ENCODE data around the gene DSG2. TPM values are rescaled to one million over a fixed set of nuclear protein-coding genes. Genes with fewer than 3 reads are reported as not detected.
A peak's percentile ranks its signal among the peaks of the same experiment; 100 is the strongest.

The DSG2 gene
- total RNA-seq, 1 donor from 2014 or later: 34.2 TPM

GRCh38 chr18:31565345-31565744 is 67.4 kb downstream of the DSG2 start:
- H3K4me1 ChIP-seq: no peaks in the 10 kb centered on the region
- no peak overlapping the region for H3K27ac ChIP-seq
- no peak overlapping the region for H3K4me3 ChIP-seq
- no peak for TF ChIP-seq CTCF (IDR thresholded peaks at IDR 0.05)
- ATAC-seq: no peak
- DNase-seq: no peak
- no peaks in the 10 kb centered on the region for H3K9me3 ChIP-seq
- intact Hi-C loops (cut with DNase I): no loop called here
- H3K36me3 ChIP-seq: no peaks in the 10 kb centered on the region
- H3K27me3 ChIP-seq: no peaks in the 10 kb centered on the region

GRCh38 chr18:31565782-31566512 is 68.0 kb downstream of the DSG2 start:
- no peak for DNase-seq
- ATAC-seq: peak; percentile 40
- intact Hi-C loops (cut with DNase I): no loop called here

GRCh38 chr18:31566576-31567306 is 68.8 kb downstream of the DSG2 start:
- H3K27me3 ChIP-seq: no peaks in the 10 kb centered on the region
- ATAC-seq (peak; percentile 11), DNase-seq (no peak)
- H3K4me1 ChIP-seq: no peaks in the 10 kb centered on the region
- no peak for TF ChIP-seq CTCF (IDR thresholded peaks at IDR 0.05)
- intact Hi-C loops (cut with DNase I): no loop called here
- no peaks in the 10 kb centered on the region for H3K9me3 ChIP-seq
- no peak overlapping the region for H3K4me3 ChIP-seq
- H3K27ac ChIP-seq: no peak overlapping the region
- no peaks in the 10 kb centered on the region for H3K36me3 ChIP-seq

More at GRCh38 chr18:31565782-31566512, 68.0 kb downstream of the DSG2 start:
- no peaks in the 10 kb centered on the region for H3K36me3 ChIP-seq
- H3K27me3 ChIP-seq: no peaks in the 10 kb centered on the region
- H3K9me3 ChIP-seq: no peaks in the 10 kb centered on the region
- no peaks in the 10 kb centered on the region for H3K4me1 ChIP-seq
- TF ChIP-seq CTCF (IDR thresholded peaks at IDR 0.05): no peak
- H3K27ac ChIP-seq: no peak overlapping the region
- H3K4me3 ChIP-seq: no peak overlapping the region

- DNase-seq: no peak
- no peak for TF ChIP-seq CTCF (IDR thresholded peaks at IDR 0.05)
Measured at GRCh38 chr18:31572368-31572767, 74.4 kb downstream of the DSG2 start.

GRCh38 chr18:31573051-31573450 is 75.1 kb downstream of the DSG2 start:
- Histone ChIP-seq H3K27me3 (no peaks in the 10 kb centered on the region), H3K36me3 (no peaks in the 10 kb centered on the region), H3K4me1 (no peaks in the 10 kb centered on the region), H3K4me3 (no peak overlapping the region), H3K9me3 (no peaks in the 10 kb centered on the region), H3K27ac (no peak overlapping the region)
- no peak for TF ChIP-seq CTCF (IDR thresholded peaks at IDR 0.05)
- DNase-seq (no peak), ATAC-seq (peak; percentile 14)
- intact Hi-C loops (cut with DNase I): no loop called here

More at GRCh38 chr18:31572368-31572767, 74.4 kb downstream of the DSG2 start:
- ATAC-seq: no peak
- H3K4me3 ChIP-seq: no peak overlapping the region
- H3K9me3 ChIP-seq: no peaks in the 10 kb centered on the region
- no peaks in the 10 kb centered on the region for H3K36me3 ChIP-seq
- no peaks in the 10 kb centered on the region for H3K27me3 ChIP-seq
- no peaks in the 10 kb centered on the region for H3K4me1 ChIP-seq
- intact Hi-C loops (cut with DNase I): no loop called here
- no peak overlapping the region for H3K27ac ChIP-seq
